ENCODE measurements around the gene DECR2. TPM values are rescaled to one million over a fixed set of nuclear protein-coding genes. Genes with fewer than 3 reads are reported as not detected.
"Not testable (repeated sequence)": the region's sequence is repeated elsewhere in the genome, so short reads cannot be mapped to it uniquely, and the experiment has no call there.

The DECR2 gene
- total and polyA plus RNA-seq, 2 donors from 2014 or later, result 23.8 to 58.9 TPM

DNA sequence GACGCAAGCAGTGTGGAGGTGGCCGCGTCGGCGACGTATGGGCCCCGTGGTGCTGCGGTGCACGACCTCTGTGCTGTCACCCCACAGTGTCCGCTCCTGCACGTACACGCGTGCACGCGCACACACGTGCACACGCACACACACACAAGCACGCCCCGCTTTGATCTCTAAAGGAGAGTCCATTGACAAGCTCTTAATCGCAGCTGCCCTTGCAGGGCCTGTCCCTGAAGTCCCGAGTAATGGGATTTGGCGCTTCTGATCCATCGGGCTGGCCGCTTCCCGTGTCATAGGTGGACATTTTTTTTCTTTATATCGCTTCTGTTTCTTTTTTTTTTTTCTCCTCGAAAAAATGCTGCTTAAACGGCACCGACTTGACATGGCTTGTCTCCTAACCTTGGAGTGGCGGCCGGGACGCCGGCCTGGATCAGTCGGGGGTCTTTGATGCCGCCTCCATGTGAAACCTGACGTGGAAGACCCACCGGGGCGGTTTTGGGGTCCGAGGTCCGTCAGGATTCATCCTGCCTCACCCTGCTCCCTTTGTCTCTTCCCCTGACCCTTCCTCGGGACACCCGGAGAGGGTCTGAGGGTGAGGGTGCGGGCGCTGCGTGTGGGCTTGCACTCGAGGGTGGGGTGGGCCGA lies 40.9 kb upstream of the DECR2 start:
- no peaks in the 10 kb centered on the region for H3K9me3 ChIP-seq (ENCODE audit: control insufficient read depth in 2 of 3, insufficient read depth in 1 of 3, low read length in 3 of 3)
- H3K4me1 ChIP-seq (ENCODE audit: control insufficient read depth in 2 of 3, insufficient read depth in 2 of 3, low read depth in 1 of 3, low read length in 3 of 3), result peaks cover 0 to 13% (median 0%) of the 10 kb centered on the region in 3 donors
- H3K27me3 ChIP-seq (ENCODE audit: control insufficient read depth, insufficient read depth, low read length), result no peaks in the 10 kb centered on the region
- intact Hi-C loops (cut with DNase I), result no loop called here
- TF ChIP-seq, protein P1, sequence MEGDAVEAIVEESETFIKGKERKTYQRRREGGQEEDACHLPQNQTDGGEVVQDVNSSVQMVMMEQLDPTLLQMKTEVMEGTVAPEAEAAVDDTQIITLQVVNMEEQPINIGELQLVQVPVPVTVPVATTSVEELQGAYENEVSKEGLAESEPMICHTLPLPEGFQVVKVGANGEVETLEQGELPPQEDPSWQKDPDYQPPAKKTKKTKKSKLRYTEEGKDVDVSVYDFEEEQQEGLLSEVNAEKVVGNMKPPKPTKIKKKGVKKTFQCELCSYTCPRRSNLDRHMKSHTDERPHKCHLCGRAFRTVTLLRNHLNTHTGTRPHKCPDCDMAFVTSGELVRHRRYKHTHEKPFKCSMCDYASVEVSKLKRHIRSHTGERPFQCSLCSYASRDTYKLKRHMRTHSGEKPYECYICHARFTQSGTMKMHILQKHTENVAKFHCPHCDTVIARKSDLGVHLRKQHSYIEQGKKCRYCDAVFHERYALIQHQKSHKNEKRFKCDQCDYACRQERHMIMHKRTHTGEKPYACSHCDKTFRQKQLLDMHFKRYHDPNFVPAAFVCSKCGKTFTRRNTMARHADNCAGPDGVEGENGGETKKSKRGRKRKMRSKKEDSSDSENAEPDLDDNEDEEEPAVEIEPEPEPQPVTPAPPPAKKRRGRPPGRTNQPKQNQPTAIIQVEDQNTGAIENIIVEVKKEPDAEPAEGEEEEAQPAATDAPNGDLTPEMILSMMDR (IDR thresholded peaks at IDR 0.05; ENCODE audit: borderline replicate concordance, extremely low read depth, insufficient read depth), result no peak
- DNase-seq (no peak), FAIRE-seq (no peak)
- H3K27ac ChIP-seq (ENCODE audit: low read depth in 2 of 2, low read length in 2 of 2), result no peak overlapping the region
- no peak overlapping the region for H3K4me3 ChIP-seq (ENCODE audit: low read length in 3 of 3)
- no peaks in the 10 kb centered on the region for H3K36me3 ChIP-seq (ENCODE audit: control insufficient read depth in 2 of 3, insufficient read depth in 3 of 3, low read length in 3 of 3)
- no peak overlapping the region for H3K9ac ChIP-seq (ENCODE audit: low read length in 3 of 3)

DNA sequence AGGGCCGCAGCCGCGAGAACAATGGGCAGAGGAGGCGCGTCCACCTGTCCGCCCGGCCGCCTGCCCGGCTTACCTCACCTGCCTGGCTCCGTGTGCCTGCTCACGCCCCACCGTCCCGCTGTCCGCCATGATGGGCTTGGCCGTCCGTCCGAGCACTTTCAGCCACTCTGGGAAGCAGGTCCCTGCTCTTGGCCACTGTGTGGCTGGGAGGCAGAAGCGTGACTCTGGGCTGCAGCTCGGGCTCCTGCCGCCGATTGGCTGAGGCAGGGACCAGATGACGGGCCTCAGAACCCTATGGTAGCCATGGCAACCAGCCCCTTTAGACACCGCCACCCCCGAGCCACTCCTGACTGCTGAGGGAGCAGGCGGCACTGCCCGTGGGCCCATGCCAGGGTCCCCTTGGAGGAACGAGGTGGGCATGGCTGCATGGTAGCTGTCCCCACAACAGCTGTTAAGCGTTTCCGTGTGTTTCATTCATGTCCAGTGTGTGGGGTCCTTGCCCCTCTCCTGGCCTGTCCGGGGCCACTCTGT lies 40.3 kb upstream of the DECR2 start:
- Histone ChIP-seq H3K27ac (ENCODE audit: low read depth in 2 of 2, low read length in 2 of 2) (no peak overlapping the region), H3K27me3 (ENCODE audit: control insufficient read depth, insufficient read depth, low read length) (no peaks in the 10 kb centered on the region), H3K9ac (ENCODE audit: low read length in 3 of 3) (no peak overlapping the region), H3K9me3 (ENCODE audit: control insufficient read depth in 2 of 3, insufficient read depth in 1 of 3, low read length in 3 of 3) (no peaks in the 10 kb centered on the region), H3K4me3 (ENCODE audit: low read length in 3 of 3) (no peak overlapping the region), H3K4me1 (ENCODE audit: control insufficient read depth in 2 of 3, insufficient read depth in 2 of 3, low read depth in 1 of 3, low read length in 3 of 3) (peaks cover 0 to 13% (median 0%) of the 10 kb centered on the region in 3 donors), H3K36me3 (ENCODE audit: control insufficient read depth in 2 of 3, insufficient read depth in 3 of 3, low read length in 3 of 3) (no peaks in the 10 kb centered on the region)
- intact Hi-C loops (cut with DNase I), result no loop called here
- TF ChIP-seq, protein P1 (IDR thresholded peaks at IDR 0.05; ENCODE audit: borderline replicate concordance, extremely low read depth, insufficient read depth), result no peak
- FAIRE-seq (no peak), DNase-seq (no peak)

DNA sequence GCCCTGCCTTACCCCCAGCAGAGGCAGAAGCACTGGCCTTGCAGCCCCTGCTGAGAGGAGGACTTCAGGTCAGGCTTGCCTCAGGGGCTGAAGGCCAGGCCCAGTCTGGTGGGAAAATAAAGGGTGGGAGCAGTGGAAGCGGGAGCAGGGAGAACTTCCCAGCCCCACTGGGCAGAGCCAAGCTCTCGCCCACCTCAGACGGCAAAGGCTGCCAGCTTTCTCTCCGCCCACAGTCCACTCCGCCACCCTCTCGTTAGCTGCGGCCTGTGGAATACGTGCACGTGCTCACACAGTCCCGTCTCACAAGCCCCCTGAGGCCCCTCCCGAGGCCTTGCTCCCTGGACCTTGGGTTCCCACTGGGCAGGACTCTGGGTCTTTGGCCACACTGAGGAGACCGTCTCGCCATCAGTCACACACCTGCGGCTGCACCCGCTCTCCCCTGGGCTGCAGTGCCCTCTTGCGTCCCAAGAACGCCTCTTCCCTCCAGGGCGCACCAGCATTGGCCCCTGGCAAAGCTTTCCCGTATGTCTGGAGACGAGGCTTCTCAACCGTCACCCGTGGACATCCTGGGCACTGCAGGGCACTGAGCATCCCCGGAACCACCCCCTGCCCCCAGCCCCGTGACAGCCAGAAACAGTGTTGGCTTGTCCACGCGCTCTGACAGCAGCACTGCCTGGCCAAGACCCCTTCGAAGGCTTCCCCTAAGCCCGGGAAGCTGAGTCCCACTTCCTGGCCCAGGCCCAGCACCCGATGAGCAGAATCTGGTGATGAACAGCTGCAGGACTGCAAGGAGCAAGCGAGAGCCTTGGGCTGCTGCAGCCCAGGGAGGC lies 39.6 kb upstream of the DECR2 start:
- peak; percentile 80 to 91 (median 83) for DNase-seq
- Histone ChIP-seq H3K27me3 (ENCODE audit: control insufficient read depth, insufficient read depth, low read length) (no peaks in the 10 kb centered on the region), H3K27ac (ENCODE audit: low read depth in 2 of 2, low read length in 2 of 2) (no peak overlapping the region), H3K4me1 (ENCODE audit: control insufficient read depth in 2 of 3, insufficient read depth in 2 of 3, low read depth in 1 of 3, low read length in 3 of 3) (peaks cover 0 to 13% (median 0%) of the 10 kb centered on the region in 3 donors), H3K9me3 (ENCODE audit: control insufficient read depth in 2 of 3, insufficient read depth in 1 of 3, low read length in 3 of 3) (no peaks in the 10 kb centered on the region), H3K36me3 (ENCODE audit: control insufficient read depth in 2 of 3, insufficient read depth in 3 of 3, low read length in 3 of 3) (no peaks in the 10 kb centered on the region), H3K9ac (ENCODE audit: low read length in 3 of 3) (no peak overlapping the region), H3K4me3 (ENCODE audit: low read length in 3 of 3) (no peak overlapping the region)
- intact Hi-C loops (cut with DNase I), result no loop called here
- no peak for FAIRE-seq
- TF ChIP-seq, protein P1 (IDR thresholded peaks at IDR 0.05; ENCODE audit: borderline replicate concordance, extremely low read depth, insufficient read depth), result peak; percentile 66

- H3K36me3 ChIP-seq (ENCODE audit: control insufficient read depth in 2 of 3, insufficient read depth in 3 of 3, low read length in 3 of 3); H3K27ac ChIP-seq (ENCODE audit: low read depth in 2 of 2, low read length in 2 of 2); FAIRE-seq; H3K9ac ChIP-seq (ENCODE audit: low read length in 3 of 3); H3K4me3 ChIP-seq (ENCODE audit: low read length in 3 of 3); H3K9me3 ChIP-seq (ENCODE audit: control insufficient read depth in 2 of 3, insufficient read depth in 1 of 3, low read length in 3 of 3); DNase-seq; intact Hi-C loops (cut with DNase I); H3K27me3 ChIP-seq (ENCODE audit: control insufficient read depth, insufficient read depth, low read length): not testable (repeated sequence)
- peaks cover 0 to 13% (median 0%) of the 10 kb centered on the region in 3 donors for H3K4me1 ChIP-seq (ENCODE audit: control insufficient read depth in 2 of 3, insufficient read depth in 2 of 3, low read depth in 1 of 3, low read length in 3 of 3)
Measured at GRCh38 chr16:362702-362999, 39.0 kb upstream of the DECR2 start.

Data from kidney (tissue), 14 donors.